Measurements from ENCODE around the gene RIPPLY2.
"Not testable (repeated sequence)": the region's sequence is repeated elsewhere in the genome, so short reads cannot be mapped to it uniquely, and the experiment has no call there.

Gene RIPPLY2

GRCh38 chr6:83897094-83897493 lies 43.9 kb downstream of the RIPPLY2 start:
- H3K27ac Mint-ChIP-seq; H3K4me3 Mint-ChIP-seq; intact Hi-C loops (cut with micrococcal nuclease); H3K9me3 Mint-ChIP-seq; H3K27me3 Mint-ChIP-seq: not testable (repeated sequence)
- Mint-ChIP-seq H3K36me3 (ENCODE audit: low read depth) (peaks cover 48% of the 10 kb centered on the region), H3K4me1 (ENCODE audit: low read depth) (peaks cover 44% of the 10 kb centered on the region)

- H3K27me3 Mint-ChIP-seq = no peaks in the 10 kb centered on the region
- no peak overlapping the region for H3K27ac Mint-ChIP-seq
- H3K4me3 Mint-ChIP-seq = no peak overlapping the region
- intact Hi-C loops (cut with micrococcal nuclease) = no loop called here
- peaks cover 53% of the 10 kb centered on the region for H3K4me1 Mint-ChIP-seq (ENCODE audit: low read depth)
- H3K36me3 Mint-ChIP-seq (ENCODE audit: low read depth) = peaks cover 31% of the 10 kb centered on the region
- no peaks in the 10 kb centered on the region for H3K9me3 Mint-ChIP-seq
Measured at GRCh38 chr6:83901624-83902023, 48.5 kb downstream of the RIPPLY2 start.

- no peak overlapping the region for H3K27ac Mint-ChIP-seq
- H3K4me1 Mint-ChIP-seq (ENCODE audit: low read depth) = peaks cover 63% of the 10 kb centered on the region
- H3K36me3 Mint-ChIP-seq (ENCODE audit: low read depth) = peaks cover 37% of the 10 kb centered on the region
- intact Hi-C loops (cut with micrococcal nuclease) = no loop called here
- H3K9me3 Mint-ChIP-seq = no peaks in the 10 kb centered on the region
- H3K27me3 Mint-ChIP-seq = no peaks in the 10 kb centered on the region
- no peak overlapping the region for H3K4me3 Mint-ChIP-seq
Measured at GRCh38 chr6:83904395-83904794, 51.2 kb downstream of the RIPPLY2 start.

GRCh38 chr6:83905648-83906047 lies 52.5 kb downstream of the RIPPLY2 start:
- no peak overlapping the region for H3K4me3 Mint-ChIP-seq
- intact Hi-C loops (cut with micrococcal nuclease) = no loop called here
- H3K27me3 Mint-ChIP-seq = no peaks in the 10 kb centered on the region
- H3K27ac Mint-ChIP-seq = no peak overlapping the region
- H3K4me1 Mint-ChIP-seq (ENCODE audit: low read depth) = peaks cover 59% of the 10 kb centered on the region
- peaks cover 41% of the 10 kb centered on the region for H3K36me3 Mint-ChIP-seq (ENCODE audit: low read depth)
- H3K9me3 Mint-ChIP-seq = no peaks in the 10 kb centered on the region

Measured in dendritic cell treated with granulocyte-macrophage colony-stimulating factor and Interleukin-4, amounts not matched to agents 40 ng/mL and 50 ng/mL, for 4 days (primary cell).